H9 (cell line): Measurements from ENCODE around the gene RNPEPL1. TPM values are rescaled to one million over a fixed set of nuclear protein-coding genes. Genes with fewer than 3 reads are reported as not detected.

Experiments used
- DNase-seq: peaks from one replicate; pipeline ENCODE4 v3.0.0-alpha.2; 2017
- H2AFZ ChIP-seq: one replicate; pipeline ENCODE4 v1.6.1; 2013; ENCODE audit warnings: mild to moderate bottlenecking, low read length, control low read depth, moderate library complexity
- H2AK5ac ChIP-seq: 2 replicates; pipeline ENCODE4 v1.6.1; 2013; ENCODE audit warnings: low read length, control low read depth, mixed read lengths; ENCODE audit not compliant: insufficient read length
- H2BK120ac ChIP-seq: one replicate; pipeline ENCODE4 v1.6.1; 2013; ENCODE audit warnings: low read depth, mild to moderate bottlenecking, low read length, control low read depth, inconsistent platforms; ENCODE audit not compliant: poor library complexity, severe bottlenecking
- H2BK12ac ChIP-seq: 2 replicates; pipeline ENCODE4 v1.6.1; 2013; ENCODE audit warnings: low read length, control low read depth, mixed read lengths, low read depth; ENCODE audit not compliant: insufficient read length
- H2BK15ac ChIP-seq: 2 replicates; pipeline ENCODE4 v1.6.1; 2013; ENCODE audit warnings: low read depth, low read length, control low read depth
- H2BK20ac ChIP-seq: one replicate; pipeline ENCODE4 v1.6.1; 2013; ENCODE audit warnings: low read depth, mild to moderate bottlenecking, low read length, control low read depth, inconsistent platforms; ENCODE audit not compliant: poor library complexity, severe bottlenecking
- H2BK5ac ChIP-seq: 2 replicates; pipeline ENCODE4 v1.6.1; 2013; ENCODE audit warnings: low read length, control low read depth, mixed read lengths; ENCODE audit not compliant: insufficient read length
- H3K14ac ChIP-seq: 2 replicates; pipeline ENCODE4 v1.6.1; 2013; ENCODE audit warnings: low read length, control low read depth; ENCODE audit not compliant: insufficient read depth
- H3K18ac ChIP-seq: 2 replicates; pipeline ENCODE4 v1.6.1; 2013; ENCODE audit warnings: low read depth, mild to moderate bottlenecking, mixed read lengths, low read length, control low read depth; ENCODE audit not compliant: insufficient read length
- H3K23ac ChIP-seq: 2 replicates; pipeline ENCODE4 v1.6.1; 2013; ENCODE audit warnings: low read length, control low read depth, mixed read lengths, low read depth; ENCODE audit not compliant: insufficient read length
- H3K23me2 ChIP-seq: 2 replicates; pipeline ENCODE4 v1.6.1; 2013; ENCODE audit warnings: low read depth, mild to moderate bottlenecking, mixed read lengths, low read length, control low read depth; ENCODE audit not compliant: insufficient read length, poor library complexity, severe bottlenecking
- H3K27ac ChIP-seq: 2 replicates; pipeline ENCODE4 v1.5.1; 2013; ENCODE audit warnings: low read length, control low read depth, mixed read lengths, low read depth; ENCODE audit not compliant: insufficient read length
- H3K27me3 ChIP-seq: 2 replicates; pipeline ENCODE4 v1.6.1; 2013; ENCODE audit warnings: low read length, control low read depth, inconsistent platforms; ENCODE audit not compliant: insufficient read depth
- H3K4ac ChIP-seq: 2 replicates; pipeline ENCODE4 v1.6.1; 2013; ENCODE audit warnings: low read depth, mild to moderate bottlenecking, control low read depth, inconsistent platforms, low read length, moderate library complexity
- H3K4me1 ChIP-seq: 2 replicates; pipeline ENCODE4 v1.6.1; 2013; ENCODE audit warnings: low read length, control low read depth, inconsistent platforms; ENCODE audit not compliant: insufficient read depth
- H3K4me2 ChIP-seq: 2 replicates; pipeline ENCODE4 v1.6.1; 2013; ENCODE audit warnings: low read length, control low read depth, mixed read lengths; ENCODE audit not compliant: insufficient read length, insufficient read depth
- H3K56ac ChIP-seq: 2 replicates; pipeline ENCODE4 v1.6.1; 2013; ENCODE audit warnings: low read depth, mild to moderate bottlenecking, mixed read lengths, low read length, control low read depth; ENCODE audit not compliant: insufficient read length
- H3K79me1 ChIP-seq: 2 replicates; pipeline ENCODE4 v1.6.1; 2013; ENCODE audit warnings: low read depth, mild to moderate bottlenecking, moderate library complexity, low read length, control low read depth, inconsistent platforms; ENCODE audit not compliant: insufficient read depth, poor library complexity, severe bottlenecking
- H3K79me2 ChIP-seq: 2 replicates; pipeline ENCODE4 v1.6.1; 2013; ENCODE audit warnings: low read length, control low read depth, inconsistent platforms; ENCODE audit not compliant: insufficient read depth
- H3K9ac ChIP-seq: 2 replicates; pipeline ENCODE4 v1.6.1; 2013; ENCODE audit warnings: low read length, control low read depth, mixed read lengths; ENCODE audit not compliant: insufficient read length; ENCODE audit errors: extremely low read depth
- H3K9me3 ChIP-seq: one replicate; pipeline ENCODE4 v1.6.1; 2013; ENCODE audit warnings: low read depth, low read length, inconsistent platforms; ENCODE audit not compliant: control insufficient read depth
- H3T11ph ChIP-seq: one replicate; pipeline ENCODE4 v1.6.1; 2013; ENCODE audit warnings: mild to moderate bottlenecking, low read length, control low read depth, inconsistent platforms
- H4K20me1 ChIP-seq: one replicate; pipeline ENCODE4 v1.6.1; 2013; ENCODE audit not compliant: control insufficient read depth, insufficient read length, insufficient read depth
- H4K5ac ChIP-seq: 2 replicates; pipeline ENCODE4 v1.6.1; 2013; ENCODE audit warnings: low read depth, mild to moderate bottlenecking, mixed read lengths, low read length, control low read depth; ENCODE audit not compliant: insufficient read length
- H4K8ac ChIP-seq: replicated peaks from 2 replicates; pipeline ENCODE4 v1.6.1; 2013; ENCODE audit warnings: low read length, control low read depth, mixed read lengths, low read depth; ENCODE audit not compliant: insufficient read length
- H4K91ac ChIP-seq: 2 replicates; pipeline ENCODE4 v1.6.1; 2013; ENCODE audit warnings: low read depth, mild to moderate bottlenecking, moderate library complexity, mixed read lengths, low read length, control low read depth; ENCODE audit not compliant: insufficient read length
- H3K27ac Mint-ChIP-seq, 3 experiments: 2 replicates in 2 of 3; 3 replicates in 1 of 3; pipeline ENCODE4 v1.8.0; 2020 to 2021; ENCODE audit warnings: mixed read lengths in 3 of 3, mild to moderate bottlenecking in 1 of 3, moderate library complexity in 1 of 3
- H3K27me3 Mint-ChIP-seq: 2 replicates; pipeline ENCODE4 v1.8.0; 2021; ENCODE audit warnings: low read depth, mild to moderate bottlenecking, moderate library complexity, mixed read lengths
- H3K36me3 Mint-ChIP-seq, 3 experiments: 2 replicates in 2 of 3; 3 replicates in 1 of 3; pipeline ENCODE4 v1.8.0; 2020 to 2021; ENCODE audit warnings: low read depth in 3 of 3, mixed read lengths in 3 of 3; ENCODE audit not compliant: insufficient read depth in 1 of 3
- H3K4me1 Mint-ChIP-seq, 2 experiments: 2 replicates each; pipeline ENCODE4 v1.8.0; 2020; ENCODE audit warnings: mixed read lengths in 2 of 2
- H3K4me3 Mint-ChIP-seq, 2 experiments: 2 replicates in 1 of 2; 3 replicates in 1 of 2; pipeline ENCODE4 v1.8.0; 2020 to 2021; ENCODE audit warnings: mild to moderate bottlenecking in 2 of 2, mixed read lengths in 2 of 2, moderate library complexity in 1 of 2
- H3K9me3 Mint-ChIP-seq, 2 experiments: 2 replicates in 1 of 2; 3 replicates in 1 of 2; pipeline ENCODE4 v1.8.0; 2020; ENCODE audit warnings: mild to moderate bottlenecking in 2 of 2, mixed read lengths in 2 of 2, moderate library complexity in 1 of 2
- CTCF ChIP-seq: fragments of 200-600 bp; sonication (generic); conservative IDR thresholded peaks from 3 replicates; pipeline ENCODE4 v1.8.0; 2021; ENCODE audit warnings: antibody characterized with exemption, mild to moderate bottlenecking
- WGBS: extraction: QIAGEN DNeasy Blood & Tissue Kit; methylation state at CpG from one replicate; pipeline ENCODE4 v1.1.7; 2013; ENCODE audit warnings: missing lambda C conversion rate, low lambda C conversion rate, mixed read lengths; ENCODE audit not compliant: insufficient read length; ENCODE audit errors: extremely low coverage; 5-methylcytosine and 5-hydroxymethylcytosine counted together
- total RNA-seq: library from RNA; stranded (reverse); gene quantifications from 2 replicates; pipeline ENCODE4 v1.2.1, GENCODE V29; 2021

The RNPEPL1 gene
- total RNA-seq, 1 experiment from 2014 or later = 22.5 TPM

GRCh38 chr2:240620859-240621258 is 52.6 kb downstream of the RNPEPL1 start:
- H3K18ac ChIP-seq = no peak overlapping the region
- H3K27ac Mint-ChIP-seq = no peak overlapping the region
- no peak overlapping the region for H3K4me3 Mint-ChIP-seq
- no peak overlapping the region for H3T11ph ChIP-seq
- no peak overlapping the region for H2BK20ac ChIP-seq
- H4K5ac ChIP-seq = no peak overlapping the region
- peaks cover 13 to 29% of the 10 kb centered on the region in 2 experiments for H3K9me3 Mint-ChIP-seq
- no peak overlapping the region for H2BK5ac ChIP-seq
- H2AK5ac ChIP-seq = no peak overlapping the region
- no peak overlapping the region for H3K23ac ChIP-seq
- H3K56ac ChIP-seq = no peak overlapping the region
- TF ChIP-seq CTCF = no peak
- DNase-seq = no peak
- no peak overlapping the region for H3K4ac ChIP-seq
- no CpG with 5 or more reads among the region's 7 CpGs for WGBS
- H4K20me1 ChIP-seq = no peaks in the 10 kb centered on the region
- H2BK120ac ChIP-seq = no peak overlapping the region
- H3K4me1 ChIP-seq = no peaks in the 10 kb centered on the region
- H3K9ac ChIP-seq = no peak overlapping the region
- peaks cover 0 to 14% of the 10 kb centered on the region in 2 experiments; a peak in 2 of 4 replicates for H3K4me1 Mint-ChIP-seq
- H3K23me2 ChIP-seq = no peaks in the 10 kb centered on the region
- H3K27me3 ChIP-seq = no peaks in the 10 kb centered on the region
- H3K79me1 ChIP-seq = no peaks in the 10 kb centered on the region
- no peak overlapping the region for H3K4me2 ChIP-seq
- no peak overlapping the region for H3K27ac ChIP-seq
- peaks cover 2 to 12% (median 5%) of the 10 kb centered on the region in 3 experiments; a peak in 6 of 7 replicates for H3K36me3 Mint-ChIP-seq
- peaks cover 4% of the 10 kb centered on the region for H3K27me3 Mint-ChIP-seq
- H4K91ac ChIP-seq = no peak overlapping the region
- H4K8ac ChIP-seq = no peak overlapping the region
- H2AFZ ChIP-seq = no peak overlapping the region
- H2BK12ac ChIP-seq = no peak overlapping the region
- H3K9me3 ChIP-seq = no peaks in the 10 kb centered on the region
- H2BK15ac ChIP-seq = no peak overlapping the region
- H3K14ac ChIP-seq = no peak overlapping the region
- H3K79me2 ChIP-seq = no peaks in the 10 kb centered on the region
